ENCODE data around the gene CTSF. TPM values are rescaled to one million over a fixed set of nuclear protein-coding genes. Genes with fewer than 3 reads are reported as not detected.
"Not testable (repeated sequence)": the region's sequence is repeated elsewhere in the genome, so short reads cannot be mapped to it uniquely, and the experiment has no call there.

Gene CTSF
- total RNA-seq, 2 experiments from 2014 or later: 0.70 to 0.90 TPM

DNA sequence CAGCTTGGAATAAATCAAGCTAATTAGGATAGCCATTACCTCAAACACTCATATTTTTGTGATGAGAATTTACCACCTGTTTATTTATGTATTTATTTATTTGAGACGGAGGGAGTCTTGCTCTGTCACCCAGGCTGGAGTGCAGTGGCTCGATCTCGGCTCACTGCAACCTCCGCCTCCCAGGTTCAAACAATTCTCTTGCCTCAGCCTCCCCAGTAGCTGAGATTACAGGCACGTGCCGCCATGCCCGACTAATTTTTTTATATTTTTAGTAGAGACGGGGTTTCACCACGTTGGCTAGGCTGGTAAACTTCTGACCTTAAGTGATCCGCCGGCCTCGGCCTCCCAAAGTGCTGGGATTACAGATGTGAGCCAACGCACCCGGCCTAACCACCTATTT, 23.5 kb downstream of the CTSF start:
- not testable (repeated sequence) for ATAC-seq; DNase-seq; H3K9me3 Mint-ChIP-seq (ENCODE audit: insufficient read depth)
- ChIA-PET POLR2A (interaction anchor here (0.7 to 2.1 kb wide), 5 partner anchors 10 to 297 kb away, joined by 3 to 18 read pairs (median 5); partner anchors contain the start of genes DPP3 and RBM4B), CTCF (interaction anchor here (1.6 to 2.9 kb wide), 4 partner anchors 24 to 133 kb away, joined by 5 to 30 read pairs (median 14); partner anchors contain the start of genes CCDC87, CCS and RBM4B)
- H3K36me3 Mint-ChIP-seq (ENCODE audit: low read depth): peaks cover 24% of the 10 kb centered on the region
- H3K27ac Mint-ChIP-seq: peak overlapping the region; percentile 78
- H3K4me1 Mint-ChIP-seq (ENCODE audit: low read depth): peaks cover 38% of the 10 kb centered on the region
- H3K27me3 Mint-ChIP-seq (ENCODE audit: low read depth): peaks cover 13% of the 10 kb centered on the region
- peak overlapping the region; percentile 83 for H3K4me3 Mint-ChIP-seq

DNA sequence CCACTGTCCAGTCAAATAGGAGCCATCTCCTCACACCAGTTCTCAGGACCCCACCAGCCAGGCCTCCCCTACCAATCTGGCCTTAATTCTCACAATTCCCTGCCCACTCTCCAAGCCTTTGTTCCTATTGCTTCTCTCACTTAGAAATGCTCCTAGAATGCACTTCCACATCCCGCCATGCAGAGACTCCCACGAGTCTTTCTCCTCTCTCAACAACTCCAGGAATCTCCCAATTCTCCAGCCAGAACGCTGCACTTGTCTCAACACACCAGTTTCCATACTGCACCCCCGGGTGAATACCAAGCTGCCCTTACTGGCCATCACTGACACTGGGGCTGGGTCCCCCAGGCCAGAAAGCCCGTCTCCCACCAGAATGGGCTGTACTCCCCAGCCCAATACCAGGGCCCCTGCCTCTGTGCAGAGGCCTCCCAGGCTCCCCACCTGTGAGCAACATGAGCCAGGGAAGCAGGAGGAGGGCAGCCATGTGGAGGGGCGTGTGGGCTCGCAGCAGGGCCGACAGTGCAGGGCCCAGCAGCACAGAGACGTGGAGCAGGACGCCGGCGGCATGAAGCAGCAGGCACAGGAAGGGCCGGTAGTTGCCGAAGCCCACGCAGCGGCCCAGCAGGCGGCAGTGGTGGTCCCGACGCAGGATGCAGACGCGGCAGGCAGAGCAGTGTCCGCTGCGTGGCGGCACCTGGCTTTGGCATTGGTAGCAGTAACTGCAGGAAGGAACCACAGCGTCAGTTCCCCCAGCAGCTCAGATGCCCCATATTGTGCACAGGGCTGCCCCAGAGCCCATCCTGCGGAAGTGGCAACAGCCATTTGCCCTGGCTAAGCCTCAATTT, 24.9 kb downstream of the CTSF start:
- H3K27me3 Mint-ChIP-seq (ENCODE audit: low read depth): peaks cover 3% of the 10 kb centered on the region
- POLR2A ChIA-PET: interaction anchor here (1.0 to 1.4 kb wide), 3 partner anchors 73 to 134 kb away, joined by 3 to 4 read pairs (median 4); no protein-coding TSS in a partner anchor

DNA sequence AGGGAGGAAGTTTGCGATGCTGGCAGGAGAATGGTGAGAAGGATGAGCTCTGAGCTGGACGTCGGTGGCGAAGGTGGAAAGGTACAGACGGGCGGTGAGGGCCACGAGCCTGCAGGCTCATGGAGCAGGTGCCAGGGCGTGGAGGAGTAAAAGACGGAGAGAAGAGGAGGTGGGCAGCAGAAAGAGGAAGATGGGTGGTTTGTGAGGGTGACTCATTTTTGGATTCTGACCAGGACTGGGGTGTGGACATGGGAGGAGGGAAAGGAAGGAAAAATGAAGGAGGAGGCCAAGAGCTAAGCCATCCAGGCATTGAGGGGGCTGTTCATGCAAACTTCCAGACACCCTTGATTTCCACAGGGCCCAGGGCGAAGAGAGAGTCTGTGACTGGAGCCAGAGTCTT, 26.0 kb downstream of the CTSF start:
- peaks cover 38% of the 10 kb centered on the region for H3K4me1 Mint-ChIP-seq (ENCODE audit: low read depth)

More for the DNA sequence above, 24.9 kb downstream of the CTSF start:
- no peaks in the 10 kb centered on the region for H3K9me3 Mint-ChIP-seq (ENCODE audit: insufficient read depth)
- peaks cover 38% of the 10 kb centered on the region for H3K4me1 Mint-ChIP-seq (ENCODE audit: low read depth)
- H3K27ac Mint-ChIP-seq: peak overlapping the region; percentile 89
- H3K4me3 Mint-ChIP-seq: peak overlapping the region; percentile 63
- H3K36me3 Mint-ChIP-seq (ENCODE audit: low read depth): peaks cover 25% of the 10 kb centered on the region
- CTCF ChIA-PET: interaction anchor here (0.6 to 2.9 kb wide), 7 partner anchors 11 to 135 kb away, joined by 3 to 20 read pairs (median 9); partner anchors contain the start of genes CCDC87, CCS, RBM4 and RBM4B
- peak; percentile 63 for ATAC-seq
- peak; percentile 87 for DNase-seq

DNA sequence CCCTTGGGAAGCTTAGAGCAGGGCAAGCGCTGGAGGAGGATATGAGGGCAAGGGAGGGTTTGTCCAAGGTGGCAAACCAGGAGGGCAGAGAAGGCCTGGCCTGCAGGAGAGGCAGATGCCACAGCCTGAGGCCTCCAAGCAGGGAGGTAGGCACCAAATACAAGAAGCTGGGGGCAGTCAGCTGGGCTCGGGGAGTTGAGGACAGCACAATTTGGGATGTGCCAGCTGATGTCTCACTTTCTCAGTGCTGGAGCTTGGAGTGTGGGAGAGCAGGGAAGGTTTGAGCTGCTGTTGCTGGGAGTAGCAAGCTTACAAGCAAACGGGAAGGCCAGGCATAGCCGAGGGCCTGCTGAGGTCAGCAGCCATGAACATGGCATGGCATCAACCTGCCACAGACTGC, 26.5 kb downstream of the CTSF start:
- CTCF ChIA-PET: interaction anchor here (2.0 kb wide), 1 partner anchor 136 kb away, joined by 13 read pairs; the partner anchor contains the start of gene RBM4B
- POLR2A ChIA-PET: interaction anchor here (1.2 kb wide), 1 partner anchor 98 kb away, joined by 4 read pairs; no protein-coding TSS in a partner anchor
- Mint-ChIP-seq H3K27me3 (ENCODE audit: low read depth) (no peaks in the 10 kb centered on the region), H3K27ac (peak overlapping the region; percentile 89), H3K36me3 (ENCODE audit: low read depth) (peaks cover 33% of the 10 kb centered on the region), H3K9me3 (ENCODE audit: insufficient read depth) (no peaks in the 10 kb centered on the region), H3K4me1 (ENCODE audit: low read depth) (peaks cover 38% of the 10 kb centered on the region), H3K4me3 (no peak overlapping the region)
- DNase-seq (no peak), ATAC-seq (no peak)

More for the DNA sequence above, 26.0 kb downstream of the CTSF start:
- peak overlapping the region; percentile 89 for H3K27ac Mint-ChIP-seq
- no peak for DNase-seq
- no peaks in the 10 kb centered on the region for H3K9me3 Mint-ChIP-seq (ENCODE audit: insufficient read depth)
- ChIA-PET CTCF (interaction anchor here (2.0 kb wide), 1 partner anchor 136 kb away, joined by 13 read pairs; the partner anchor contains the start of gene RBM4B), POLR2A (interaction anchor here (1.2 kb wide), 1 partner anchor 97 kb away, joined by 4 read pairs; no protein-coding TSS in a partner anchor)
- H3K36me3 Mint-ChIP-seq (ENCODE audit: low read depth): peaks cover 29% of the 10 kb centered on the region
- no peaks in the 10 kb centered on the region for H3K27me3 Mint-ChIP-seq (ENCODE audit: low read depth)
- peak overlapping the region; percentile 63 for H3K4me3 Mint-ChIP-seq
- no peak for ATAC-seq

DNA sequence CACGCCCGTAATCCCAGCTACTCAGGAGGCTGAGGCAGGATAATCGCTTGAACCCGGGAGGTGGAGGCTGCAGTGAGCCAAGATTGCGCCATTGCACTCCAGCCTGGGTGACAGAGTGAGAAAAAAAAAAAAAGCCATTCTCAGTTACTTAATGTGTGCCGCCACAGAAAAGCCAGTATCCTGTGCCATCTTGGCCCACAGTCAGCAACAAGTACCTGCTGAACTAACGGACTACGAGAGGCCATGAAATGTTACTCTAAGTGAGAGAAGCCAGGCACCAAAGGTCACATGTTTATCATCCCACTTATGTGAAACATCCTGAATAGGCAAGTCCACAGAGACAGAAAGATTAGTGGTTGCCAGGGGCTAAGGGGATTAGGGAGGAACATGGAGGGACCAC, 27.8 kb downstream of the CTSF start:
- CTCF ChIA-PET; H3K9me3 Mint-ChIP-seq (ENCODE audit: insufficient read depth): not testable (repeated sequence)

DNA sequence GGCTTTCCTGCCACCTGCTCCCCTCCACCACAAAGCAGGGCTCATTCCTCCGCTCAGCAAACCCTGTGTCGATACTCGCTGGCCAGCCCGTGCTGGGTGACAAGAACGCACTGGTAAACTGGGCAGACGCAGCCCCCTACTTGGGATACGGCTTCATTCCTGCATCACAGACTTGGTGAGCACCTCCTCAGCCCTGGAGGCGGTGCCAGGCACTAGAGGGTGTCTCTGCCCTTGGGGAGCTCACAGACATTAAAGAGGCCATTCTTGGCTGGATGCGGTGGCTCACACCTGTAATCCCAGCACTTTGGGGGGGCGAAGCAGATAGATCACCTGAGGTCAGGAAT, 28.6 kb downstream of the CTSF start:
- no peak for ATAC-seq
- DNase-seq: no peak
- Mint-ChIP-seq H3K36me3 (ENCODE audit: low read depth) (peaks cover 39% of the 10 kb centered on the region), H3K4me3 (no peak overlapping the region), H3K27ac (no peak overlapping the region), H3K9me3 (ENCODE audit: insufficient read depth) (no peaks in the 10 kb centered on the region), H3K4me1 (ENCODE audit: low read depth) (peaks cover 28% of the 10 kb centered on the region), H3K27me3 (ENCODE audit: low read depth) (no peaks in the 10 kb centered on the region)
- CTCF ChIA-PET: no interaction called here
- POLR2A ChIA-PET: no interaction called here

More for the DNA sequence above, 27.8 kb downstream of the CTSF start:
- H3K27ac Mint-ChIP-seq; POLR2A ChIA-PET; H3K27me3 Mint-ChIP-seq (ENCODE audit: low read depth); ATAC-seq; DNase-seq; H3K4me3 Mint-ChIP-seq: not testable (repeated sequence)
- Mint-ChIP-seq H3K36me3 (ENCODE audit: low read depth) (peaks cover 36% of the 10 kb centered on the region), H3K4me1 (ENCODE audit: low read depth) (peaks cover 32% of the 10 kb centered on the region)

DNA sequence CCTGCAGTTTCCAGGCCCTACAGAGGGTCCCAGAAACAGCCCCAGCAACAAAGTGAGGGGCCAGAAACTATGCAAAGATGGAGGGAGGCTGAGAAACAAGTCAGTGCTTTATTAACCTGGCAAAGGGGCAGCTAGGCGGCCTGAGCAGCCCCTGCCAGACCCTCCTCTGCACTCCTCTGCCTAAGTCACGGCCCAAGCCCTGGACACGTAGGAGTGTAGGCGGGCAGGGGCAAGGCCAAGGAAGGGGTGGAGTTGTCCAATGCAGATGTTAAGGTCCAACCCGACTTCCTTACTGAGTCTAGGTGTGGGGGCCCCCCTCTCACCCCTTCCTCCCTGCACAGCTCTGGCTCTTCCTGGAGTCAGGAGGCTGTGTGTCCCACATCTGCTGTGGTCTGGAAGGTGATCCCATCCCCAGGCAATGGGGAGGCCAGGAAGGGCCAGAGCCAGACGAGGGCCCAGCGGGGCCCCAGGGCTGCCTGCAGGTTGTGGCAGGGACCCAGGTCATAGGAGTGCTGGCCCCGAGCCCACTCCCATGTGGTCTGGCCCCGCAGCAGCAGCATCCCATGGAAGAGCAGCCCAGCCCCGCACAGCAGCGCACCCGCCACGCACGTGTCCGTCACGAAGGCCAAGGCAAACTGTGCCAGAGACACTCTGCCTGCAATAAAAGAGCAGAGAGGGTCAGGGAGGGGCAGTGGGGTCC, 29.1 kb downstream of the CTSF start:
- DNase-seq (no peak), ATAC-seq (no peak)
- Mint-ChIP-seq H3K27ac (no peak overlapping the region), H3K27me3 (ENCODE audit: low read depth) (no peaks in the 10 kb centered on the region), H3K4me3 (no peak overlapping the region), H3K9me3 (ENCODE audit: insufficient read depth) (no peaks in the 10 kb centered on the region), H3K4me1 (ENCODE audit: low read depth) (peaks cover 27% of the 10 kb centered on the region), H3K36me3 (ENCODE audit: low read depth) (peaks cover 39% of the 10 kb centered on the region)
- ChIA-PET POLR2A (no interaction called here), CTCF (no interaction called here)

DNA sequence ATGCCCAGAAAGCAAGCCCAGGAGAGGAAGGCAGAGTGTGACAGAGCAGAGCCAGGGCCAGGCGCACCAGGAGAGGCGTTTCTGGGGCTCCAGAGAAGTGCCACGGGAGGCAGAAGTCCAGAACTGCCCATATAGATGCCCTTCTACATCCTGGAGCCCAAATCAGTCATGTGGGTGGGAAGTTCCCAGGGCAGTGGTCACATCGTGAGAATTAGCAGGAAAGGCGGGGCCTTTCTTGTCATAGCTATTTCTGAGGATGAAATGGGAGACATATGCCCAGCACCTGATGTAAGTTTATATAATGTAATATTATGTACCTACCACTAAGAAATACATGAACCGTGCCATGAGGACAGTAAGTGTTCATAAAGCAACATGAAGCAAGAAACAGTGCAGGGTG, 35.6 kb downstream of the CTSF start:
- H3K27me3 Mint-ChIP-seq (ENCODE audit: low read depth): no peaks in the 10 kb centered on the region
- no peak overlapping the region for H3K27ac Mint-ChIP-seq
- H3K4me1 Mint-ChIP-seq (ENCODE audit: low read depth): no peaks in the 10 kb centered on the region
- ChIA-PET CTCF (interaction anchor here (0.9 kb wide), 1 partner anchor 11 kb away, joined by 3 read pairs; no protein-coding TSS in a partner anchor), POLR2A (no interaction called here)
- no peak overlapping the region for H3K4me3 Mint-ChIP-seq
- peaks cover 13% of the 10 kb centered on the region for H3K36me3 Mint-ChIP-seq (ENCODE audit: low read depth)
- H3K9me3 Mint-ChIP-seq (ENCODE audit: insufficient read depth): no peaks in the 10 kb centered on the region
- no peak for ATAC-seq
- no peak for DNase-seq

DNA sequence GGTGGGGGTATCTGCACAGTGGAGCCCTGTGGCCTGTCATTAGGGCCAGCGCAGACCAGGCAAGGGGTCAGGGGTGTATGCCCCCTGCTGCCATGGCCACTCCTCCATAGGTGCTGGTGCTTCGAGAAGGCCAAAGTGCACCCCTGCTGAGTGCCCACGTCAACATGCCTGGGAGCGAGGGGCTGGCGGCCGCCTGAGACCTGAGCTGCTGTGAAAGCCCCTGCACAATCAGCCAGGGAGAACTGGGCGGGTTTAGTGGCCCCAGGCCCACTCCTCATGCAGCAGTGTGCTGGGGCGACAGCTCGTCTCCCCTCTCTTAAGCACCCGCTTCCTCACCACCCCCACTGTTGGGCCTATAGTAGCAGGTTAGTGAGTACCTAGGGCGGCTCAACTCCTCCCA, 36.6 kb downstream of the CTSF start:
- DNase-seq (no peak), ATAC-seq (no peak)
- ChIA-PET POLR2A (no interaction called here), CTCF (no interaction called here)
- Mint-ChIP-seq H3K4me1 (ENCODE audit: low read depth) (no peaks in the 10 kb centered on the region), H3K36me3 (ENCODE audit: low read depth) (peaks cover 10% of the 10 kb centered on the region), H3K4me3 (no peak overlapping the region), H3K27ac (no peak overlapping the region), H3K27me3 (ENCODE audit: low read depth) (no peaks in the 10 kb centered on the region), H3K9me3 (ENCODE audit: insufficient read depth) (no peaks in the 10 kb centered on the region)

DNA sequence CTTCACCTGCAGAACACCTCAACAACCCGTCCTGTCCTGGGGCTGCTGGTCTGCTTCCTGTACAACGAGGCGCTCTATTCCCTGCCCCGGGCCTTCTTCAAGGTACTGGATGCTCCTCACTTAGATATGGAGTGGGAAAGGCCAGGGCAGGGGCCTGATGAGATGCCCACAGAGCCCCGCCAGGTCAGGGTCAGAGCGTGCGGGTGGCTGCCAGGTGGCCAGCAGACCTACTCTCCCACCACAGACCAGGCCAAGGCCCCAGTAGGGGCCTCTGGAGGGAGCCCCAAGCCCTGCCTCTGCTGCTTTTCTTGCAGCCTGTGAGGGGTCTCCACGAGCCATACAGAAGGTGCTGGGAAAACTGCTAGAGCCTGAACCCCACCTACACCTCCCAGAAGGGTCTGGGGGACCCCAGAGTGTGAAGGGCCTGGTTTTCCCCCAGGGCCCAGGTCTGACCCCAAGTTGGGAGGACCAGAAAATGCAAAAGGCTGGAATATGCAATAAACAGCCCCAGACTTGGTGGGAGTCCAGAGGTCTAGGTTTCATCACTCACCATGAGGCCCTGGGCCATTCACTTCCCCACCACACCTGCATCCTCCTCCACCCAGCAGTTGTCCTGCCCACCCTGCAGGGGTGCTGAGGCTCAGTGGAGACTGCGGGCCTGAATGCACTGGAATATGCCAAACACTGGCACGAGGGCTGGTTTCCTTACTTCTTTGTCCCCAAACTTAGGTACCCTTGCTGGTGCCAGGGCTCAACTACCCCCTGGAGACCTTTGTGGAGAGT, 37.3 kb downstream of the CTSF start:
- no peaks in the 10 kb centered on the region for H3K4me1 Mint-ChIP-seq (ENCODE audit: low read depth)
- CTCF ChIA-PET: no interaction called here
- peaks cover 10% of the 10 kb centered on the region for H3K36me3 Mint-ChIP-seq (ENCODE audit: low read depth)
- no peaks in the 10 kb centered on the region for H3K27me3 Mint-ChIP-seq (ENCODE audit: low read depth)
- POLR2A ChIA-PET: no interaction called here
- no peak overlapping the region for H3K27ac Mint-ChIP-seq
- DNase-seq: no peak
- no peak overlapping the region for H3K4me3 Mint-ChIP-seq
- no peak for ATAC-seq
- H3K9me3 Mint-ChIP-seq (ENCODE audit: insufficient read depth): no peaks in the 10 kb centered on the region

DNA sequence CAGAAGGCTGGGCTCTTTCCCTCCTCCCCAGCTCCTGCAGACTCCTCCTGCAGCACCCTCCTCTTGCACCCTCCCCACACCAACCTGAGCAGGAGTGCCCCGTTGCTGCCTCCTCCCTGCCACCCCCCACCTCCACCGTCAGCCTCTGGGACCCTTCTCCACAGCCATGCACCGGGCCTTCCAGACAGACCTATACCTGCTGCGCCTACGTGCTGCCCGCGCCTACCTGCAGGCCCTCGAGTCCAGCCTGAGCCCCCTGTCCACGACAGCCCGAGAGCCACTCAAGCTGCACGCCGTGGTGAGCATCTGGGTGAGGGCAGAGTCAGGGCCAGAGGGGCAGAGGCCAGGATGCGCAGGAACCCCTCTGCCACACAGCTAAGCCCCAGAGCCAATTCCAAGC, 38.8 kb downstream of the CTSF start:
- DNase-seq: no peak
- Mint-ChIP-seq H3K36me3 (ENCODE audit: low read depth) (peaks cover 4% of the 10 kb centered on the region), H3K27me3 (ENCODE audit: low read depth) (no peaks in the 10 kb centered on the region), H3K27ac (no peak overlapping the region), H3K9me3 (ENCODE audit: insufficient read depth) (no peaks in the 10 kb centered on the region), H3K4me3 (no peak overlapping the region), H3K4me1 (ENCODE audit: low read depth) (no peaks in the 10 kb centered on the region)
- ChIA-PET POLR2A (no interaction called here), CTCF (no interaction called here)
- no peak for ATAC-seq
